ENCODE data around the gene RTKN2.

DNA sequence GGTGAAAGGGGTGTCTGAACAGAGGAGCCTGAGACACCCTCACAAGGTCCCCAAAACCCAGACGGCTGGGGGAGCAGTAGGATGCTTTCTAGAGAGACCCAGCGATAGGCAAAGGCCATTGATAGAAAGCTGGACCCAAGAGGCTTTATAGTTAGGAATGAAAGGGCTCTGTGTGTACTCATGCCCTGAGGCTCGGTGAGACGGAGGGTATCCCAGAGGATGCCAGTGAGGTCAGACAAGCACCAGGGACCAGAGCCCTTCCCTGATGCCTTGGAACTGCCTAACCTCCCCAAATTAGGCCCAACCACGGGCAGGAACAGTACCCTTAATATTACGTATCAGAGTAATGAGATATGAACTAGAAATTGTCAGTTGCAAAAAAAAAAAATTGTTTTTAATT lies 48.6 kb upstream of the RTKN2 start:
- TF ChIP-seq, protein P1, sequence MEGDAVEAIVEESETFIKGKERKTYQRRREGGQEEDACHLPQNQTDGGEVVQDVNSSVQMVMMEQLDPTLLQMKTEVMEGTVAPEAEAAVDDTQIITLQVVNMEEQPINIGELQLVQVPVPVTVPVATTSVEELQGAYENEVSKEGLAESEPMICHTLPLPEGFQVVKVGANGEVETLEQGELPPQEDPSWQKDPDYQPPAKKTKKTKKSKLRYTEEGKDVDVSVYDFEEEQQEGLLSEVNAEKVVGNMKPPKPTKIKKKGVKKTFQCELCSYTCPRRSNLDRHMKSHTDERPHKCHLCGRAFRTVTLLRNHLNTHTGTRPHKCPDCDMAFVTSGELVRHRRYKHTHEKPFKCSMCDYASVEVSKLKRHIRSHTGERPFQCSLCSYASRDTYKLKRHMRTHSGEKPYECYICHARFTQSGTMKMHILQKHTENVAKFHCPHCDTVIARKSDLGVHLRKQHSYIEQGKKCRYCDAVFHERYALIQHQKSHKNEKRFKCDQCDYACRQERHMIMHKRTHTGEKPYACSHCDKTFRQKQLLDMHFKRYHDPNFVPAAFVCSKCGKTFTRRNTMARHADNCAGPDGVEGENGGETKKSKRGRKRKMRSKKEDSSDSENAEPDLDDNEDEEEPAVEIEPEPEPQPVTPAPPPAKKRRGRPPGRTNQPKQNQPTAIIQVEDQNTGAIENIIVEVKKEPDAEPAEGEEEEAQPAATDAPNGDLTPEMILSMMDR (IDR thresholded peaks at IDR 0.05; ENCODE audit: low read length) = no peak
- TF ChIP-seq EZH2 (optimal IDR thresholded peaks at IDR 0.05; ENCODE audit: low read depth, low read length) (no peak), EZH2phosphoT487 (IDR thresholded peaks at IDR 0.05; ENCODE audit: low read length) (no peak)

Measured in MM.1S (cell line).